Smooth muscle cell of the brain vasculature (primary cell): ENCODE results near the gene ZNF33B.
A peak's percentile ranks its signal among the peaks of the same experiment; 100 is the strongest.
"Not testable (repeated sequence)": the region's sequence is repeated elsewhere in the genome, so short reads cannot be mapped to it uniquely, and the experiment has no call there.

Experiments
- DNase-seq: peaks from one replicate; pipeline ENCODE4 v3.0.0-alpha.2; 2012; ENCODE audit warnings: low read depth, low spot score

Gene ZNF33B

GRCh38 chr10:42638055-42638820, at the start of gene ZNF33B:
ZNF33B (minus strand) TSS chr10:42638570; CDS start chr10:42636928, 1,642 bp downstream.
- DNase-seq, result peak; percentile 78

- no peak for DNase-seq
Measured at GRCh38 chr10:42684517-42684916, 46.1 kb upstream of the ZNF33B start.

GRCh38 chr10:42680267-42680666, 41.9 kb upstream of the ZNF33B start:
- DNase-seq, result no peak

- DNase-seq, result not testable (repeated sequence)
Measured at GRCh38 chr10:42665181-42665979, 27.0 kb upstream of the ZNF33B start.

GRCh38 chr10:42654419-42654818, 16.0 kb upstream of the ZNF33B start:
- DNase-seq, result no peak

GRCh38 chr10:42652858-42653257, 14.5 kb upstream of the ZNF33B start:
- no peak for DNase-seq

GRCh38 chr10:42650374-42650773, 12.0 kb upstream of the ZNF33B start:
- no peak for DNase-seq

GRCh38 chr10:42648512-42648911, 10.1 kb upstream of the ZNF33B start:
- DNase-seq, result no peak

GRCh38 chr10:42646687-42647640, 8.6 kb upstream of the ZNF33B start:
- no peak for DNase-seq

- DNase-seq, result no peak
Measured at GRCh38 chr10:42646214-42646613, 7.8 kb upstream of the ZNF33B start.

- DNase-seq, result no peak
Measured at GRCh38 chr10:42645516-42645915, 7.1 kb upstream of the ZNF33B start.

GRCh38 chr10:42645103-42645502, 6.7 kb upstream of the ZNF33B start:
- no peak for DNase-seq

- DNase-seq, result no peak
Measured at GRCh38 chr10:42640610-42641229, 2.4 kb upstream of the ZNF33B start.

- no peak for DNase-seq
Measured at GRCh38 chr10:42638821-42639270, 476 bp upstream of the ZNF33B start.

GRCh38 chr10:42637648-42638054, 719 bp downstream of the ZNF33B start:
- no peak for DNase-seq

GRCh38 chr10:42637142-42637541, 1.2 kb downstream of the ZNF33B start:
- no peak for DNase-seq

GRCh38 chr10:42635098-42635497, 3.3 kb downstream of the ZNF33B start:
- no peak for DNase-seq

GRCh38 chr10:42632564-42632963, 5.8 kb downstream of the ZNF33B start:
- no peak for DNase-seq

- DNase-seq, result no peak
Measured at GRCh38 chr10:42630537-42631134, 7.7 kb downstream of the ZNF33B start.

GRCh38 chr10:42623929-42624328, 14.4 kb downstream of the ZNF33B start:
- DNase-seq, result no peak

GRCh38 chr10:42618424-42618823, 19.9 kb downstream of the ZNF33B start:
- no peak for DNase-seq
